CD4-positive, alpha-beta T cell treated with Interleukin-17A for 1 hour (primary cell): ENCODE measurements around the gene SOX6.

Source experiments
- DNase-seq: peaks from one replicate; pipeline ENCODE4 v3.0.0-alpha.2; 2020

SOX6 gene

GRCh38 chr11:16136792-16137390, 219.5 kb downstream of the SOX6 start:
- no peak for DNase-seq

DNA sequence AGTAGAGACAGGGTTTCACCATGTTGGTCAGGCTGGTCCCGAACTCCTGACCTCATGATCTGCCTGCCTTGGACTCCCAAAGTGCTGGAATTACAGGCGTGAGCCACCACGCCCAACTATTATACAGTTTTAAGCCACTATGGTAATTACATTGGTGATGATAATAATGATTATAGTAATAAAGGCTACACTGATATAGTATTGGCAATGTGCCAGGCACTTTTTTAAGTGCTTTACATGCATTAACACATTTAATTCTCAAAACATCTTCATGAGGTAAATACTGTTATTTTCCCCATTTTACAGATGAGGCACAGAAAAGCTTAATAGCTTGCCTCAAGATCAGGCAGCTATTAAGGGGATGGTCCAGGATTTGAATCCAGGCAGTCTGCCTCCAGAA, 222.5 kb downstream of the SOX6 start:
- no peak for DNase-seq

DNA sequence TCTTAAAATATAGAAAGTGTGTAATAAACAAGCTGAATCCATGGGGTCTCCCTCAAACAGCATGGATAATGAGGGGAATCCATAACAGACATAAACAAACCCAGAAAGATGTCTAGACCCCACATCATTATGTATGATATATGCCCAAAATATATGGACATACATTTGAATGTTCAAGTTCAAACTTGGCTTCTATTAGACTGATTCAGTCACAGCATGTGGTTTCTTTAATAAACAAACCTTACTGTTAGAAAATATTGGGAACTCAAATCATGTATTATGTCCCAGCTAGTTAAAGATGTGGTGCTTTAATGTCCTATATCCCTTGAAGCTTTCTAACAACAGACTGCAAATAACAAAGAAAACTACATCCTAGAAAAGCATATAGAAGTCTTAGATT, 228.6 kb downstream of the SOX6 start:
- no peak for DNase-seq

DNA sequence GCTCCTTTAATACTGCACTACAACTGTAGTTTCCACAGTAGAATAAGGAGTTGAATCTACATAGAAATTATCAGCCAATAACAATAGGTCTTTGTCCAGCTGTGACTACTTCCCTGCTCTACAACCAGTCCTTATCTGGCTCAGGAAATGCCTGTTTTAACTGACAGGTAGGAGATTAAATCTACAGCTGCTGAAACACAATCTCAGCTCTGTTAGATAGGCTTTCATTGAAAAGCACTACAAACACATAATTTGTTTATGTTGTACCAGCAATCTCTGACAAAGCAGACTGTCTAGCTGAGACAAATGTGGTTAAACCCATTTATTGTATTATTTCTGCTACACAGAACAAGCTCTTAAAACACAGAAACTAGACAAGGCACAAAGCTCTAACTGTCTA, 230.0 kb downstream of the SOX6 start:
- DNase-seq, result no peak

DNA sequence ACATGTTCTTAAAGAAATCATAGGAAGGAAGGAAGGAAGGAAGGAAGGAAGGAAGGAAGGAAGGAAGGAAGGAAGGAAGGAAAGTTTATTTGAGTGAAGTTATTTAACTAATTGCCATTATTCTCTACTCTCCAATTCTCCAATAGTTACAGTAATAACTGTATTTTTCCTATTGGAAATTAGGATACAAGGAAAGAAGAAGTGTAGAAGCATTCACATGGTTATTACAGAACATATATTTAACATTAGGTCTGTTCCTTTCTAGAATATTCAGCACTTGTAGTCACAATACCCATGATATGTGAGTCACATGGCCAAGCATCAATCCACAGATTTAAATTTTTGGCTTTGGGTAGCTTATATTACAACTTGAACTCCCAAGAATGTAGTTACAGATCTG, 230.6 kb downstream of the SOX6 start:
- DNase-seq, result no peak

DNA sequence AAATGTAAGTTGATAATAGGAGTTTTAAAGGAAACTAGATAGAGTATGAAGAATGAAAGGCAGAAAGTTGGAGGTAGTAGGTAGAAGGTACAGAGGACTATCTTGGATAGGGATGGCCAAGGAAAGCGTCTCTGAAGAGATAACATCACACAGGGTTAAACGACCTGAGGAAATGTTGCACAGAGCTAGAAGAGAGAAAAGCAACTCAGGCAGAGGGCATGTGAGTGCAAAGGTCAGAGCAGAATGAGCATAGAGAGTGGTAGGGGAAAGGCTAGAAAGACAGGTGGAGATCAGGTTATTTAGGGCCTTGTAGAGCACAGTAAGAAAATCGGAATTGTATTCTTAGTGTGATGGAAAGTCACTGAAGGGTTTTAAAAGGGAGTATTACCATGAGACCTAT, 232.0 kb downstream of the SOX6 start:
- DNase-seq, result no peak

DNA sequence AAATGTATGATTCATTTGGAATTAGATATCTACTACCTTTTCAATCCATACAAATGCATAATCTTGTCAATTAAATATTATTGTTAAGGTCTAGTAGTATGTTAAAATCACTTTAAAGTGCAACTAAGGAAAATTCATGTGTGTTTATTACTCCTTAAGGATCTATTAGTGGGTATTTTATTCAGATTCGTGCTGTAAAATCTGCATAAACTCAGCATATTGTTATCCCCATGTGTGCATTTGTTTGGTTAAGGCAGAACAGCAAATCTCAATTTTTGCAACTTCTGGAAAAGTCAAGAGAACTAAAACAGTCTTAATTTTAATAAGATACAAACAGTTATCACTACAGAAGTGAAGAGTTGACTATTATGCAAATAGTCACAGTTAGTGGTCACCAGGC, 234.5 kb downstream of the SOX6 start:
- no peak for DNase-seq

DNA sequence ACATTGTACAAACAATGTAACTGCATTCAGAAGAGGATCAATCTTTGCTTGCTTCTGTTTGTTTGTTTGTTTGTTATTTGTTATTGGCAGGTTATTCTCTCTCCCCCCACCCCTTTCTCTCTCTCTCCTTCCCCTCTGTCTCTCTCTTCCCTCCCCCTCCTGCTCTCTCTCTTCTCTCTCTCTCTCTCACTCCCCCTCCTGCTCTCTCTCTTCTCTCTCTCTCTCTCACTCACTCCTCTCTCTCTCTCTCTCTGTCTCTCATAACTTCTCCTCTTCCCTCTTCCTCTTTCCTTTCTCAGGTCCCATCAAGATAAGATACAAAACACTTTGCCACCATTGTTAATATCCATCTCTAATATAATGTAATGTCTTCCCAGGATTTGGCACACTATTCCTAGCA, 236.3 kb downstream of the SOX6 start:
- DNase-seq, result no peak

GRCh38 chr11:16117989-16118756, 238.2 kb downstream of the SOX6 start:
- DNase-seq, result no peak

DNA sequence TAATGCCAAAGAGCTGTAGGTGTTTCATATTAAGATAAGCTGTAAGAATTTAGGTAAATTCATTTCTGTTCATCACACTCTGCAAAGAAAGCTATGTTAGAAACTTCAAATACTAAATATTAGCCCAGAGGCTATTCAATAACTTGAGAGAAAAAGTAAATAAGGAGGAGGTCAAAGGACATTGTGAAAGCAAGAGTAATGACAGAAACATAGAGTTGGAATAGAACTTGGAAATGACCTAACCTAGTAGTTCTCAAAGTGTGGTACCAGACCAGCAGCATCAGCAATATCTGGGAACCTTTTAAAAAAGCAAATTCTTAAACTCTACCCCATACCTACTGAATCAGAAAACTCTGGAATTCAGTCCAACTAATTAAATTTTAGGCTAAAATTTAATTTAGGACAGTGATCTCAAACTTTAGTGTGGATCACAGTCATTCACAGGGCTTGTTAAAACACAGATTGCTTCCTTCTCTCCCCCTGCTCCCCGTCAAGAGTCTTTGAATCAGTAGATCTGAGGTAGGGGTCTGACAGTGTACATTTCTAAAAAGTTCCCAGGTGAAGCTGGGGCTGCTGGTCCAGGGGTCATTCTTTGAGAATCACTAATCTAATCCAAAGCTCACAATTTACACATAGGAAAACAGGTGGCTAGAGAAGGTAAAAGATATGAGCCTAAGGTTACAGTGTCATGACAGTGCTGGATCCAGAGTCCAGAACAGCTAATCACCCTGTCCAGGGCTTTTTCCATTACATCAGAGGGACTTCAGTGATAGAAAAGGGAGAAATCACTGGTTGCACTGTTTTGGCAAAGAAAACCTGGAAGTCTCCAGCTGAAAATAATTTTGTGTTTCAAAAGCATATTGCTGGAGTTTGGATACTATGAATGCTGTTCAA, 241.1 kb downstream of the SOX6 start:
- no peak for DNase-seq

DNA sequence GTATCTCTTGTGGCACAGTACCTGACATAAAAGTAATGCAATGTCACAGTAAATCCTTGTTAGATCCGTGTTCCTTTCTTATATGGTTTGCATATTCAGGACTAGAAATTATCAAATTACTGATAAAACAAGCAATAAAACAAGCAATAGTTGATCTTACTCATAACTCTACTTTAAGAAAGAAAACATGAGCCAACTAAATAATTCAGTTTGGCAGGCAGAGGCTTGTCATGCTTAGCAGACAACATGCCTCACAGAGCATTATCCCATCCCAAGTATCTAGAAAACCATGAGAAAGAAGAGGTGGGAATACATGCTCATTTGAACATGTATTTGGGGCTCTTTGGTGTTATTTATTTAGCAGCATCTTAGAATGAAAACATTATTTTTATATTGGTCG, 241.9 kb downstream of the SOX6 start:
- DNase-seq, result no peak

DNA sequence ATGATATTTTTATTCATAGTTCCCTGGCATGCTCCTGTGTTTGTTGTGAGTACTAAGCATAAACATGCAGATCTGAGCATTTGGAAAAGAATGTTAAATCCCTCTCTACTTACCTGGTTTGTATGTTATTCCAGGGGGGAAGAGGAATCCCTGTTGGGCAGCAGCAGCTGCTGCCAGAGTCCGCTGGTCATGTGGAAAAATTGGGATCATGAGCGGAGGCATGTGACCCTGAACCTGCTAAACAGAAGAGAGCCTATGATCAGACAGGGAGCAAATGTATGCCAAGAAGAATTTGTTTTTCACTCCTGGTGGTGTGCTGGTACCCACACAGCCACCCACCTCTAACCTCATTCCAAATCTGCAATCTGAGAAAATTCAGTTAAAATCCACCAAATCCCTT, 244.7 kb downstream of the SOX6 start:
- no peak for DNase-seq

- no peak for DNase-seq
These were observed 245.5 kb downstream of the SOX6 start for GRCh38 chr11:16110886-16111285.

DNA sequence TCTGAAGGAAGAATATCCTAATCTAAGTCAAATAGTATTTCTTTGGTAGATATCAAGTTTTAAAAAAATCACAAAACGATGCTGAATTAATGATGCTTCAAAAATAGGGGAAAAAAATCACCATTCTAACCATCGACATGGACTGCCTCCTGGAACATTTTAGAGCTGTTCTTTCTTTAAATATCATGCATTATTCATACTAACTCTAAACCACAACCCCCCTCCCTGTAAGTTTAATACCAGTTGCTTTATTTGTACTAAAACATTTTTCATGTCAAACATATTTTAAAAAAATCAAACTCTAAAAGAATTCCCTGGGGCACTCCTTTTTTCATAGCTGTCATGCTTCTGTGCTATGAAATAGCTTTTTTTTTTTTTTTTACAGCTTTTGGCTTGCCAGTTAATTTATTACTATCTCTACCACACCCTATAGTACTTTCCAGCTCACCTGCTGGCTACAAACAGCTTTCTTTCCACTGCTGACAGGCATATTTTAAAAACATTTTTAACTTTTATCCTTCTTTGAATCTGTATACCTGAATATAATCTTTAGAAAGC, 256.9 kb downstream of the SOX6 start:
- no peak for DNase-seq

DNA sequence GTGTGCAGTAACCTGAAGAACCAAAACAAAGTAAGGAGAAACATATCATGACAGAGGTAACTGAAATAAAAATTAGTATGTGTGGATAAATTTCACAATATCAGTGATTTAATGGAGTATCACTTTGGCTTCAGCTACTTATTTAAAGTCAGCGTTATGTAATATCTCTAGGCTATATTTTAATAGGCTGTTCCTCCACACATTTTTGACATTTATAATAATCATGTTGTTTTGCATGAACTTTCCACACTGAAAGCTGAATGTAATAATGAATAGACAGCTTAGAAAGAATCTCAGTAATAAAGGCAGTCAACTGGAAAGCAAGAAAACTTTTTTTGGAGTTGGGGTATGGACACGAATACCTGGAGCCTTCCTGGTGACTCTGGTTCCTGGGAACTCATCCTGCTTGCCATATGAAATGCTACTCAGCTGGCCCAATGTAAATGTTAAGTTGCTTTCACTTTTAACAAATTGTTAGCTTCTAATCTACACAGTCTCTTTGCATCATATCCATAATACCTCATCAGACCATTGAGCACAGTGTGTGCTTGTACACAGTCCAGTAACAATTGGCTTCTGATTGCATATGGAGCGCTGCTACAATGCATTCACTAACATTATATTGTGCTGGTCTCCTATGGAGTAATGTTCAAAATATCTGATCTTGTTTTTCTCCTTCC, 257.7 kb downstream of the SOX6 start:
- no peak for DNase-seq

- no peak for DNase-seq
These were observed 258.8 kb downstream of the SOX6 start for GRCh38 chr11:16097543-16097942.

- DNase-seq, result no peak
These were observed 260.0 kb downstream of the SOX6 start for GRCh38 chr11:16096336-16096735.

GRCh38 chr11:16095756-16096155, 260.6 kb downstream of the SOX6 start:
- DNase-seq, result no peak

DNA sequence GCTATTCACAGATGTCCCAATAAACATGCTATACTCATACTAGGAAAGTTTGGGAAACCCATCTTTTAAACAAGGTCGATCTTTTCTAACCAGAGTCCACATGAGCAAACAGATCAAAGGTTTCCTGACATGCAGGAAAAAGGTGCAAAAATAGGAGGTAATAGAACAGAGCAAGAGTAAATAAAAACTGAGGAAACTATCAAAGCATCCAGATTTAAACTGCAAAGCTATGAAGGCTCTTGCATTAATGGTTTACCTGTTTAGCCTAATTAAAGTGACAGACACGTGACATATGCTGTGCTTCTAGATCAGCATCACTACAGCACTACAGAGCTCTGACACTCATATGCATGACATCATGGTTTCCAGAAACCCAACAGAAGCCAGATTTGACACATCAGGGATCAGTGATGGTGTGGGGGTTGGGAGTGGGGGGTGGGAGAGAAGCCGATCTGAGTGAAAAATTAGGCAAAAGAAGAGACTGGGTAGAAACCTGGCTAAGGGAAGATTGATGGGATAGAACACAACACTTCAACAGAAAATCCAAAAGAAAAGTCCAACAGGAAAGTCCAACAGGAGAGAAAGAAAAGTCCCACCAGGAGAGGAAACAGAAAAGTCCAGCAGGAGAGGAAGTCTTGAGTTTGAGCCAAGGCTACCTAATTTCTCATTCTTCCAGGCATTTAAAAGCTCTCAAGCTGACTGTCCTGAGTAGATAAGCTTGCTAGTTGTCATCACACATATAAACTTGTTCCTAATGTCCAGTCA, 262.3 kb downstream of the SOX6 start:
- no peak for DNase-seq

- DNase-seq, result no peak
These were observed 264.5 kb downstream of the SOX6 start for GRCh38 chr11:16091862-16092261.

GRCh38 chr11:16089481-16089880, 266.9 kb downstream of the SOX6 start:
- no peak for DNase-seq

DNA sequence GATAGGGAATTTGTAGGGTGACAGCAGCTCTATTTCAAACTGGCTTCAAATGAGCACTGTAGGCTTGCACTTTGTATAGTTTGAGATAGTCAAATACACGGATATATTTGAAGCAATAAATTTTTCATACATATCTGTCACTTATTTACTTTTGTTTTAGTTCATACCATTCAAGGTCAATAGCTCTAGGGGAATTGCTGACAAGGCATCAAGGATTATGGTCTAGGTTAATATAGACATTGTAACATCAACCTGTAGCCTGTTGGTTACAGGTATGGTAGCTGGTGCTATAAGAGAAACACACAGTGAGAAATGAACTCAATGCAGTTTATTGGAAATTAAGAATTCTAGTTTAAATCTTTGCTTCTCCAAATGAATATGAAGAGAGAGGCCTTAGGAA, 267.6 kb downstream of the SOX6 start:
- no peak for DNase-seq
